Activated gamma-delta T cell treated with Interleukin-2 at 50 U/mL for 16 hours (primary cell): ENCODE data around the gene CCND2.
A peak's percentile ranks its signal among the peaks of the same experiment; 100 is the strongest.
"Not testable (repeated sequence)": the region's sequence is repeated elsewhere in the genome, so short reads cannot be mapped to it uniquely, and the experiment has no call there.

Source experiments
- DNase-seq: peaks from one replicate; pipeline ENCODE4 v3.0.0-alpha.2; 2020

Gene CCND2

DNA sequence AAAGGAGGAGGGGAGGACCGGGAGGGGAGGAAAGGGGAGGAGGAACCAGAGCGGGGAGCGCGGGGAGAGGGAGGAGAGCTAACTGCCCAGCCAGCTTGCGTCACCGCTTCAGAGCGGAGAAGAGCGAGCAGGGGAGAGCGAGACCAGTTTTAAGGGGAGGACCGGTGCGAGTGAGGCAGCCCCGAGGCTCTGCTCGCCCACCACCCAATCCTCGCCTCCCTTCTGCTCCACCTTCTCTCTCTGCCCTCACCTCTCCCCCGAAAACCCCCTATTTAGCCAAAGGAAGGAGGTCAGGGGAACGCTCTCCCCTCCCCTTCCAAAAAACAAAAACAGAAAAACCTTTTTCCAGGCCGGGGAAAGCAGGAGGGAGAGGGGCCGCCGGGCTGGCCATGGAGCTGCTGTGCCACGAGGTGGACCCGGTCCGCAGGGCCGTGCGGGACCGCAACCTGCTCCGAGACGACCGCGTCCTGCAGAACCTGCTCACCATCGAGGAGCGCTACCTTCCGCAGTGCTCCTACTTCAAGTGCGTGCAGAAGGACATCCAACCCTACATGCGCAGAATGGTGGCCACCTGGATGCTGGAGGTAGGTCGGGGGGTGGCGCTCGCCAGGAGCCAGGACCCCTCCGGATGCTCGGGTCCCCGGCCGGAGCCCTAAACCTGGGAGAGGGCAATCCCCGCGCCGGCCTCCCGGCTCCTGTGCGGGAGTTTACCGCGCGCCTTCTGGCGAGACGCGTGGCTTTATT, at the start of gene CCND2:
Gene CCND2, plus strand, starts transcription at position 111 of the 744 bp plus-strand sequence. Its CDS starts 279 bp downstream, at position 390.
- peak; percentile 61 for DNase-seq

DNA sequence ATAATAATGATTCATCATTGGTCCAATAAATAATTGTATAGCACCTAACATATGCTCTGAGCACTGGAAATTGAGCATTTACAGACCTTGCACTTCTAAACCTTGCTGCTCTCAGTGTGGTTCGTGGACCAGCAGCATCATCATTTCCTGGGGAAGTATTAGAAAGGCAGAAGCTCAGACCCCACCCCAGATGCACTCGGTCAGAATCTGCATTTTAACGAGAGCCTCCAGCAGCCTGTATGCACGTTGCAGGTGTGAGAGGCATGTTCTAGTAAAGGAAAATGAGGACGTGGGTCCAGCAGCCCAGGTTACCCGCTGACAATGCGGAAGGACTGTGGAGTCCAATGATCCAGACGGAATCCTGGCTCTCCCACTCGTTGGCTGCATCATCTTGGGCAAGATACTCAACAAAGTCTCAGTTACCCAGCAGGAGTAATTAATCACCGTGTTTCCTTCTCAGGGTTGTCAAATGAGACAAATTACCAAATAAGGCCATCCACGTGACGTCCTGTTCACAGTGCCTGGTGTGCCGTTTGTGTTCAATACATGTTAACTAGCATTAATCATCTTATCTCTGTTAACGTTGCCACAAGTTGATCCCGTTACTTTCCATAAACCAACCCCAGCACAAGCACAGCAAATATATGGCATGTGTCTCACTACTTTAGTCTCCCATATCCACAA, 49.2 kb upstream of the CCND2 start:
- no peak for DNase-seq

DNA sequence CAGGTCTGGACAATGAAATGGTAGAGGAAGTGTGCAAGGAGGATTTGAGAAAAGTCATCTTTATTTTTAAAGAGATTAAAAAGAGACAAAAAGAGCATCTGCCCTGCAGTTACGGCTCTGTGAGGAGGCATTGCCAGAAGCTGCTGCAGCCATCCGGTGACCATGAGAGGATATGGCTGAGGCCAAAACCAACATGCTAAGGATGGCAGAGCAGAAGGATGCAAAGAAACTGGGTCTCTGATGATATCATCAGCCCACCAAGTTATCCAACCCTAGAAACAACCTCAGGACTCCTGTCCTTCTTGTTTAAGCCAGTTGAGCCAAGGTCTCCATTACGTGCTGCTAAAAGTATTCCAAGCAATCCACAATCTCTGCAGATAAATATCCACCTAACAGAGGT, 48.0 kb upstream of the CCND2 start:
- no peak for DNase-seq

DNA sequence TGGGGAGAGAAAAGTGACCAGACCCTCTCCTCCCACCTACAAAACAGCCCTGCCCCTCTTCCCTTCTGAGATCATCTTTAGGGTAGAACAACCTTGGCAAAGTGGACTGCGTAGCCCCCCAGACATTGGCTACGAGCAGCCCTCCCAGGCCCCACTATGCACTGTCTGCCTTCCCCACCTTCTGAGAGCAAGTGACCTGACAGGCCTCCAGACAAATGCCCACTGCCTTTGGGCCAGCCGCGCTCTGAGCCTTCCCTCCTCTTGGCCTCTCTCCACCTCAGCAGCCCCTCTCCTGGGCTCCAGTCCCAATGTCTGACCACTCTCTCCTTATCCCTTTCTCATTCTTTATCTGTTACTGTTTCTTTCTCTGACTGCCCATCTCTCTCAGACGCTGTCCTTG, 46.5 kb upstream of the CCND2 start:
- no peak for DNase-seq

DNA sequence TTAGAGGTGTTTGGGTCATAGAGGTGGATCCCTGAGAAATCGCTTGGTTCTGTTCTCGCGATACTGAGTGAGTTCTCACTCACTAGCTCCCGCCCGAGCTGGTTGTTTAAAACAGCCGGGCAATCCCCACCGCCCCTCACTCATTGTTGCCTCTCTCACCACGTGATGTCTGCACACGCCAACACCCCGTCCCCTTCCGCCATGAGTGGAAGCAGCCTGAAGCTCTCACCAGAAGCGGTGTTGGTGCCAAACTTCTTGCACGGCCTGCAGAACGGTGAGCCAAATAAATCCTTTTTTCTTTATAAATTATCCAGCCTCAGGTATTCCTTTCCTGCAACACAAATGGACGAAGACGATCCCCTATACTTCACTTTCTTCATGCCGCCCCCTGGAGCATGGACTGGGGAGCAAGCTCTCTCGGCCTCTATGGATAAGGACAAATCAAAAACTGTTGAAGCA, 45.4 kb upstream of the CCND2 start:
- DNase-seq = no peak

DNA sequence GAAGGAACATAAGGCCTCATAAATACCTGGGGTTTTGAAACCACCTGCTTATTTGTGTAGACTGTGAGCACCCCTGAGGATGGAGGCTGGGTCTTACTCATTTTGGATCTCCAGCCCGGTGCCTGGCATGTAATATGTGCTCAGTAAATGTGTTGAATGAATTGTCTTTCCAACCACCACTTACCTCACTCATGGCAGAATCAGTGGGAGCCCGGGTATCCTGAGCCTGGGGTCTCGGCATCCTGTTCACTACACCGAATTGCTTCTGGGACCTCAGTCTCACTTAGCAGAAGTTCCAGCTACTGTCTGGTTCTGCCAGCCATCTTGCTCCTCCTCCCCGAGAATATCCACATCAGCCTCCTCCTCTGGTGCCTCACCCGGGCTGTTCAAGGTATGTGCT, 43.0 kb upstream of the CCND2 start:
- DNase-seq = no peak

DNA sequence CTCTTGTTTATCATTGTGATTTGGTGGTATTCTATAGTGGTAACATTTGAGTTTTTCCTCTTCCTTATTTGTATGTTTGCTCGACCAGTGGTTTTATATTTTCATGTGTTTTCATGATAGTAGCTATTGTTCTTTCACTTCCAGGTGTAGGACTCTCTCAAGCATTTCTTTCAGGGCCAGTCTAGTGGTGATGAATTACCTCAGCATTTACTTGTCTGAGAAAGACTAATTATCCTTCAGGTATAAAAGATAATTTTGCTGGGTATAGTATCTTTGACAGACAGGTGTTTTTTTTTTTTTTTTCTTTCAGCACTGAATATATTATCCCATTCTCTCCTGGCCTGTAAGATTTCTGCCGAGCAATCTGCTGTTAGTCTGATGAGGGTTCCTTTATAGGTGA, 35.0 kb upstream of the CCND2 start:
- DNase-seq = no peak

DNA sequence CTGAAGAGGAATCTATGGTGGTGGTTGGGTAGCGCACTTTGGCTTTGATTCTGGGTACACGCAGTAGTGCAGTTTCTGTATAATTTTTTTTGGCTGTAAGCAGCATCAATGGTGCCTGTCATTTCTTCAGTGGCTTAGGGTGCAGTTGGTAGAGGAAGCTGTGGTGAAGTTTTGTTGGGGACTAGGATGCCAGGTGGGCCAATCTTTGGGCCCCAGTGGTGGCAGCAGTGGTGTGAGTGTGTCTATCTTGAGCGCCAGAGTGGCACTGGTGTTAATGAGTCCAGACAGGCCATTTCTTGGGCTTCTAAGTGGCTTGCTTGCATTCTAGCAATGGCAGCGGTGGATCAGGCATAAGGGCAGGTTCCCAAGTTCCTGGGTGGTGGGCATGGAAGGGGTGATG, 33.8 kb upstream of the CCND2 start:
- DNase-seq = no peak

DNA sequence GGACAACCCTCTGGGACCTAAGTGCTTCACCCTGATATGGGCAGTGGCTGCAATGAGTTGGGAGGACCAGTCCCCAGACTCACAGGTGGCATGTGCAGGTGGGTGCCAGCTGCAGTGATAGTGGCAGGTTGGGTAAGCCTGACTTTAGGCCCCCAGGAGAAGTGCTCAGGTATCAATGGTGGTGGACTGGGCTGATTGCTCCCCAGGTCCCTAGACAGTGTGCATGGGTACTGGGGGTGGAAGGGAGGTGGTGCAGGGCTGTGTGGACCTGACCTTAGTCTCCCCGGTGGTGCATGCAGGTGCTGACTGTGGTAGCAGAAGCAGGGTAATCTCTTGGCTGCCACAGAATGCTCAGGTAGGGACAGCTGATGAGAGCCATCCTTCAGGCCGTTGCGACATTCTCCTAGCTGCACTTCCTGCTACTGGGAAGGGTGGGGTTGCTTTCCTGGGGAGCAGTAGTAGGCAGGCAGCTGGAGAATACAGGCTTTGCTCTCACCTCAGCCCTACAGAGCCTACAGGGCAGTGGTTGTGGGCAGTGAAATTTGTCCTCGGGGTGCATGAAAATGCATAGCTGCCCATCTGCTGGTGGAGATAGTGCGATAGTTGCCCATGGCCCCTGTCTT, 33.3 kb upstream of the CCND2 start:
- no peak for DNase-seq

DNA sequence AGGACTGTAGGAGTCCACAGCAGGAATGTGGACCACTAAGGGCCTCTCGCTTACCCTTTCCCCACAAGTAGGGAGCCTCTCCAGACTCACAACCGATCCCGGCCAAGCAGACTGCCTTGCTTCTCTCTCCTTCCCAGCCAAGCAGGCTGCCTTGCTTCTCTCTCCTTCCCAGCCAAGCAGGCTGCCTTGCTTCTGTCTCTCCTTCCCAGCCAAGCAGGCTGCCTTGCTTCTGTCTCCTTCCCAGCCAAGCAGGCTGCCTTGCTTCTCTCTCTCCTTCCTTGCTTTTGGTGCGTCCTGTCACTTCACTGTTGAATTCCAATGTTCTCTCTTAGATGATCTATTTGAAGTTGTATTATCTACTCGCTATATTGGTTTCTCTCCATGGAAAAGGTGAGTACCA, 32.6 kb upstream of the CCND2 start:
- DNase-seq = no peak

DNA sequence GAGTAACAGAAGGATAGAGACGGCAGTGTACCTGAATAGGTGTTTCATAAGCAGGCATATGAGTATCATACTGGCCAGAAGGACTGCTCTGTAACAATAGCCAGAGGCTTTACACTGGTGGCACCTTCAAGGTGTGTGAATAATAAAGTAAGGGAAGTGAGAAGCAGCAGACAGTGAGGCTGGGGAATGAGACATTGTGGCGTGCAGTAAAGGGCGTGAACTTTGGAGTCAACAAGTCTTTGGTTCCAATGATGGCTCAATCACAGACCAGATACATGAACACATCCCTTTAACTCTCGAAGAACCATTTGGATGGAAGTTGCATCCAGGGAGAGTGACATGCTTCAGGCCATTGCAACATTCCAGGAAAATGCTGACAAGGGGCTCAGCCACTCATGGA, 32.0 kb upstream of the CCND2 start:
- no peak for DNase-seq

DNA sequence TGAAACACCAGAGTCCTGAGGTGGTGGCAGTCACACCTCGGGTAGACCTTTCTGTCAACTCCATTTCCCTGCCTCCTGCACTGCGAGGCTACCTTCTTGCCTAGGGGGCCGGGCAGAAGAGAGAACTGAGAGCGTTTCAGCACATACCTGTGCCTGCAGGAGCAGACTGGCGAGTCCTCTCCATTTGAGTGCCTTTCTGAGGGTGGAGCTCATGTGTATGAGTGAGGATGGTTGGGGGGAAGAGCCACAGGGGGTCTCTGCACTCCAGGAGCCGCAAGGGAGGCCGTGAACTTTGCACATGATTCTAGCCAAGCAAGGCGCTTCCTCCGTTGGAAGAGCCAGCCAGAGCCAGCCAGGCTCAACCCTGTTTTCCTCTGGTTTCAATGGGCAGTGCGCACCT, 31.0 kb upstream of the CCND2 start:
- DNase-seq = no peak

DNA sequence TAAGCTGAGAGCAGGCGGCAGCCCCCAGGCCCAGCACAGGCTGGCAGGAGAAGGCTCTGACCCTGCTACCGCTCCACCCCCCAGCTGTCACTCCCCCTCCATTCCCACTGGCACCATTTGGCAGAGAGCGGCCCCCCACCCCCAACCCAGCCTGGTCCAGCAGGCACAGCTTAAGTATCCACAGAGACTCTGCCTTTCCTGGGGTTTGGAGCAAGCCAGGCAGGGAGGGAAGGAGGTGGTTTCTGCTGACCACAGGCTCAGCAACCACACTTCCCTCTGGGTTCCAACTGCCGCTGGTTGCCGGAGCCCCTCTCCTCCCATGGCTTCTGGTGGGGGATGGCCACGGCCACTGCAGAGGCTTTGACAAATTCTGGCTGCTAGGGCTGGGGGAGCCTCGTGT, 30.5 kb upstream of the CCND2 start:
- no peak for DNase-seq

DNA sequence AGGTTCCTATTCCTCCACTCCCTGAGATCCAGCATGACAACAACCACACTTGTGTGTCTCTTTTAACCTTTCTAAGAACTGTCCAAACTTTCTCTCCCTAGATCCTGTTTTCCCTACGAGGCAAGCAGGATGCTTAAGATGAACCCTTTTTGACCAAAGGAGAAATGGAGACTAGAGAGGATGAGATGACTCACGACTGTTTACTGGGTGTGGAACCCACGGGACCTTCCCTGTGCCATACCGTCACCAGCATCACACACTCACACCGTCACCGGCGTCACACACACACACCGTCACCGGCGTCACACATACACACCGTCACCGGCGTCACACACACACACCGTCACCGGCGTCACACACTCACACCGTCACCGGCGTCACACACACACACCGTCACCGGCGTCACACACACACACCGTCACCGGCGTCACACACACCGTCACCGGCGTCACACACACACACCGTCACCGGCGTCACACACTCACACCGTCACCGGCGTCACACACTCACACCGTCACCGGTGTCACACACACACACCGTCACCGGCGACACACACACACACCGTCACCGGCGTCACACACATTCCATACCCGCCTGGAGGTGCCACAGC, 30.0 kb upstream of the CCND2 start:
- not testable (repeated sequence) for DNase-seq

DNA sequence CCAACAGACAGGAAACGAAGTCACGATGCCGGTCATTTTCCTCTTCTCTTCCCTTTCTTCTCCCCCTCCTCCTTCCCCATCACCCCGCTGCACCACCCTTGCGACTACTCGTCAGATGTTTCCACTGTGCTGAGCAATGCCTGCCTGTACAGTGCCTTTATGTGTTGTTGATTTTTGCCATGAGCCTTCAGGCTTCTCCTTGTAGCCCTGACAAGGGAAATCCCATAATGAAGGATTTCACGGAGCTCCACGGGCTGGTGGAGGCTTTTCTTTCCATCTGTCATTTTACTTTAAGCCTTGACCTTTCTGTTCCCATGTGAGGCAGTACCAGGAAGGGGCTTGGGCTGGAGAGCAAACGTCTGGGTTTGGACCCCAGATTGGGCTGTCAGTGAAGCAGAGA, 28.7 kb upstream of the CCND2 start:
- DNase-seq = no peak

DNA sequence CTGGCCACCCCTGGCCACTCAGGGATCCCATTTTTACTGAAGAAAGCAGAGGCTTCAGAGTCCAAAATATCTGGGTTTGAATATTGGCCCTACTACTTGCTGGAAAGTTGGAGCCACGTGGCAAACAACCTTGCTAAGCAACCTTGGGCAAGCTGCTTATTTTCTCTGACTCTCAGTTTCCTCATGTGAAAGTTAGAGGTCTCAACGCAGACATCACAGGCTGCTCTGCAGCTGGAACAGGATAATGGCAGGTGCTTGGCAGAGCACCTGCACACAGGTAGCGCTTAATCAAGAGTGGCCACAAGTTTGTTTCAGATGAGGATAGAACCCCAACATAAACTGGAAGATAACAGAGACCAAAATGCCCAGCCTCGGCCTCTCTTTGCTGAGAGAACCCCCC, 28.1 kb upstream of the CCND2 start:
- no peak for DNase-seq

DNA sequence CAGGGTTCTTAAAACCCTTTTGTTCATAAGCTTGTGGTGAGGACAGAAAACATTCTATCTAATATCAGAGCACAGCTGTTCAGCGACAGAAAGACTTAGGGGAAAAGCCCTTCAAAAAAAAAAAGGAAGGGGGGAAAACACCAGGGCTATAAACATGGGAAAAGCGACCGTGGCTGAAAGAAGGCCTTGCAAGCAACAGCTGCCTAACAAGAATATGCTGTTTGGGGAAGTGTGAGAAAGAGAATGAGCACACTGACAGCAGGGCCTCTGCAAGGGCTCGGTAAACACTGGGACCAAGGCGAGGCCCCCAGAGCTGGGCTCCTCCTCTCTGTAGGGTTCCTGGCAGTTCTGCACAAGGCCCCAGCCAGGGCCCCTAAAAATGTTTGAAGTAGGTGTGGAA, 27.4 kb upstream of the CCND2 start:
- no peak for DNase-seq

DNA sequence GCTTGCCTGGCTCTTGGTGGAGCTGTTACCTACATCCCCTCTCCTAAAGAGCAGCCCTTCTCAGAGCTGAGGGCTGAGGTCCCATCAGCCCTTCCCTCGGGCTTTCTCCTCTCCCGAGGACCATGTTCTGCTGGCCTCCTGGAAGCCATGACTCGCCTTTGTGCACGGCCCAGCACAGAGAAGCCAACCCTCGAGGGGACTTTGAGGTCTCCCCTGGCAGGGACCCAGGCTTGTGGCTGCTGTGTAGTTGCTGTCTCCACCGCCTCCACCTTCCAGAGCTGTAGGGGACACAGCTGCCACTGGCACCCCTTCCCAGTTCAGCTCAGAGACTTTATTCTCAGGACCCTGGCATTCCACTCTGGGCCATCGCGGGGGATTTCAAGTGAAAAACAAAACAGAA, 22.9 kb upstream of the CCND2 start:
- DNase-seq = no peak

DNA sequence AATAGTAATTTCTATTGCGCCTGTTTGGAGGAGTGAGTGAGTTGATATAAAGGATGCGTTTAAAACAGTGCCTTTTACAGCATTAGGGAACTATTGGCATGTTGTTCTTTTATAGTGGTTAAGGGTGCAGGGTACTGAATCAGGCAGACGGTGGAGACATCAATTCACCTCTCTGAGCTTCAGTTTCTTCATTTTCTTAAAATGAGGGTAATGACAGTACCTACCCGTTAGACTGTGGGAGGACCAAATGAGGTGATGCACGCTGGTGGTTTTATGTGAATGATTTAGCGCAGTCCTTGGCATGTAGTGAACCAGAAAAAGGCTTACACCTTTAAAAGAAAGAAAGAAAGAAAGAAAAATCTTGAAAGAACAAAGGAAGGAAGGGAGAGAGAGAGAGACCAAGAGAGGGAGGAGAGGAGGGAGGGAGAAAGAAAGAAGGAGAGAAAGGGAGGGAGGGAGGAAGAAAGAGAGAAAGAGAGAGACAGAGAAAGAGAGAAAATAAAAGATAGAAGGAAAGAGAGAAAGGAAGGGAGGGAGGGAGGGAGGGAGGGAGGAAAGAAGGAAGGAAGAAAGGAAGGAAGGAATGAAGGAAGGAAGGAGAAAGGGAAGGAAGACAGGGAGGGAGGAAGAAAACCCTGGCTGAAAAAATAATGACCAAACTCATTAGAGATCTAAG, 22.2 kb upstream of the CCND2 start:
- DNase-seq = peak; percentile 18

DNA sequence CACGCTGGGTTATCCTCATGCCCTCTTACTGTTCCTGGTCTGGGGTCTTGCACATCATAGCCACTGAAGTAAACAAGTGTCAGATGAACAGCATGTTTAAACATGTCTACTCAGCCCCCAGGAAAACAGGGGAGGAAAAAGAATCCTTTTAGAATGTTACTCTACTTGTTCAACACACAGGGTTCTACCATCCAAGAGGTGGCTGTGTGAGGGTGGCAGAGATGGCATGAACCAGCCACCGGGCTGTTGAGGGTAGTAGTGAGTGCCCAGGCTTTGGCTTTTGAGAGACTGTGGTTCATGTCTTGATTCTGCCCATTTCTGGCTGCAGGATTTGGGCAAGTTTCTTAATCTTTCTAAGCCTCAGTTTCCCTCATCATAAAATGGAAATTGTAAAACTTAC, 21.6 kb upstream of the CCND2 start:
- no peak for DNase-seq

DNA sequence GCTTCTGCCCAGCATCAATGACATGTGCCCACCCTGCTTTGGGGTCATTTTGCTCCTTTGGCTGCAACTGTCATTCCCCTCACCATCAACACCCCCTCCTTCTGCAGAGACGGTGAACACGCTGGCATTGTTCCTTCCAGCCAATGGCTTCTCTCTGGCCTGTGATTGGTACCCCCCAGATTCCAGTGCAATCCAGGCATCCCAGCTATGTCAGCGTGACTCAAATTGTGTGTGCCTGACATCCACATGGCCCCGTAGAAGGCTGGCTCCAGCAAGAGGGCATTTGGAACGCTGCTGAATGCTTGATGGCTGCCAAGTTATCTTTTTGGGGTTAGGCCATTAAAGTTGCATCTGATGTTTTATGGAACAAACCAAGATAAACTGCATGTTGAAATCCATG, 21.0 kb upstream of the CCND2 start:
- DNase-seq = no peak

DNA sequence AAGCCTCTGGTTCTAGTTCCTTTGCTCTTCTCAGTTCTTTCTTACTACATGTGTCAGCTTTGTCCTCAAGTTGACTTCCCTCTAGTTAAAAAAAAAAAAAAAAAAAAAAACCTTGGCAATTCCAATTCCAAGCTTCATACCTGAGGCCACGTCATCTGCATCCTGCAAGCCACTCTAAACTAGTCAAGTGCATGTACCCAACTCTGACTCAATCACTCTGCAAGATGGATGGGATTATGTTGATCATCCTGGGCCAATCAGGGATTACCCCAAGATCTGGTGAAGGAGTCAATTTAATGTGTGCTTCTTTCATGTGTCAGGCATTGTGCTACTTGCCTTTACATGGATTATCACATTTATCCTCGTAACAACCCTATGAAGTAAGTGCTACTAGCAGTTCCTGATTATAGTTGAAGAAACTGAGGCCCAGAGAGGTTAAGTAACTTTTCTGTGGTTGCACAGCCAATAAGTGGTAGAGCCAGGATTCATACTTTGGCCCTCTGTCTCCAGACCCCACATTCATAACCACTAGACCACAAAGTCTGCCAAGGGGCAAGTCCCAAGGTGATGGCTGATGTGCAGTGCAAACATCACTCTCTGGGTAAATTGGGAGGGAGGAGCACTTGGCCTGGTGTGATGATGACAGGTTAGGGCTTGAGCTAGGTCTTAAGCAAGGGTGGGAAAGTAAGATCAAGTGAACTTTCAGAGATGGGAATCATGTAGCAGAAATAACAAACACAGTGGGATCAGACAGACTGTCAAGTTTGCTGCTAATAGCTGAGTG, 17.3 kb upstream of the CCND2 start:
- DNase-seq = no peak
